Gastrocnemius medialis (tissue), 4 donors: ENCODE measurements around the gene GARS1. TPM values are rescaled to one million over a fixed set of nuclear protein-coding genes. Genes with fewer than 3 reads are reported as not detected.
A peak's percentile ranks its signal among the peaks of the same experiment; 100 is the strongest.

Experiments
- ATAC-seq, 2 donors: fragments of 150-250 bp; one replicate each; pipeline ENCODE4 v1.9.1; 2016
- DNase-seq, 2 donors: peaks; one replicate each; pipeline ENCODE4 v3.0.0-alpha.2; 2019
- H3K27ac ChIP-seq, 4 donors: fragments of 200-600 bp; sonication (generic); 1 replicate in 1 of 4; 2 replicates in 3 of 4; pipeline ENCODE4 v1.5.1; 2016 to 2018; ENCODE audit warnings: mild to moderate bottlenecking in 2 of 4, moderate library complexity in 1 of 4
- H3K27me3 ChIP-seq, 3 donors: fragments of 200-600 bp; sonication (generic) in 2 of 3; 1 replicate in 1 of 3; 2 replicates in 2 of 3; pipeline versions ENCODE4 v1.5.1 to v1.6.0; 2016 to 2019; ENCODE audit warnings: mild to moderate bottlenecking in 1 of 3, moderate library complexity in 1 of 3
- H3K36me3 ChIP-seq, 2 donors: fragments of 200-600 bp; sonication (generic) in 1 of 2; one replicate each; pipeline ENCODE4 v1.5.1; 2017 to 2018
- H3K4me1 ChIP-seq, 2 donors: fragments of 200-600 bp; sonication (generic) in 1 of 2; one replicate each; pipeline ENCODE4 v1.5.1; 2016 to 2017; ENCODE audit warnings: mild to moderate bottlenecking in 2 of 2
- H3K4me3 ChIP-seq, 4 donors: fragments of 200-600 bp; sonication (generic) in 3 of 4; 1 replicate in 1 of 4; 2 replicates in 3 of 4; pipeline ENCODE4 v1.5.1; 2016 to 2019; ENCODE audit warnings: mild to moderate bottlenecking in 2 of 4
- H3K9me3 ChIP-seq, 3 donors: fragments of 200-600 bp; sonication (generic) in 2 of 3; 1 replicate in 1 of 3; 2 replicates in 2 of 3; pipeline ENCODE4 v1.5.1; 2016 to 2019
- CTCF ChIP-seq, 5 experiments: fragments of 450-650 bp in 3 of 5; fragments of 200-600 bp in 2 of 5; sonication (generic) in 2 of 5; IDR thresholded peaks in 4 of 5; conservative IDR thresholded peaks in 1 of 5; 1 replicate in 4 of 5; 2 replicates in 1 of 5; pipeline ENCODE4 v1.5.1; 2016 to 2019; ENCODE audit warnings: antibody characterized with exemption in 5 of 5, mild to moderate bottlenecking in 3 of 5, moderate library complexity in 3 of 5
- POLR2A ChIP-seq, 2 donors: fragments of 450-650 bp; IDR thresholded peaks; one replicate each; pipeline ENCODE4 v1.6.1; 2017; ENCODE audit warnings: antibody characterized with exemption in 2 of 2, mild to moderate bottlenecking in 2 of 2, moderate library complexity in 2 of 2
- in situ Hi-C, 4 donors: fragments of 200-750 bp; cut with MboI; loops; one replicate each; pipeline versions ENCODE4 v1.15.0 to v1.8.0; 2017; ENCODE audit warnings: low sequenced_read_pairs in 4 of 4
- intact Hi-C: fragments of 100-400 bp; cut with DNase I; formaldehyde crosslinking; loops from one replicate; pipeline ENCODE4 v1.15.1; 2023; ENCODE audit warnings: low total_unique reads
- total RNA-seq, 4 donors: library from RNA; depleted of rRNA; stranded (reverse); fragments of >200 nt; gene quantifications; one replicate each; pipeline versions ENCODE4 v1.1.0 to v1.2.3, GENCODE V29; 2016

The GARS1 gene
- total RNA-seq, 4 donors from 2014 or later, result 52.1 to 67.7 (median 60.1) TPM

DNA sequence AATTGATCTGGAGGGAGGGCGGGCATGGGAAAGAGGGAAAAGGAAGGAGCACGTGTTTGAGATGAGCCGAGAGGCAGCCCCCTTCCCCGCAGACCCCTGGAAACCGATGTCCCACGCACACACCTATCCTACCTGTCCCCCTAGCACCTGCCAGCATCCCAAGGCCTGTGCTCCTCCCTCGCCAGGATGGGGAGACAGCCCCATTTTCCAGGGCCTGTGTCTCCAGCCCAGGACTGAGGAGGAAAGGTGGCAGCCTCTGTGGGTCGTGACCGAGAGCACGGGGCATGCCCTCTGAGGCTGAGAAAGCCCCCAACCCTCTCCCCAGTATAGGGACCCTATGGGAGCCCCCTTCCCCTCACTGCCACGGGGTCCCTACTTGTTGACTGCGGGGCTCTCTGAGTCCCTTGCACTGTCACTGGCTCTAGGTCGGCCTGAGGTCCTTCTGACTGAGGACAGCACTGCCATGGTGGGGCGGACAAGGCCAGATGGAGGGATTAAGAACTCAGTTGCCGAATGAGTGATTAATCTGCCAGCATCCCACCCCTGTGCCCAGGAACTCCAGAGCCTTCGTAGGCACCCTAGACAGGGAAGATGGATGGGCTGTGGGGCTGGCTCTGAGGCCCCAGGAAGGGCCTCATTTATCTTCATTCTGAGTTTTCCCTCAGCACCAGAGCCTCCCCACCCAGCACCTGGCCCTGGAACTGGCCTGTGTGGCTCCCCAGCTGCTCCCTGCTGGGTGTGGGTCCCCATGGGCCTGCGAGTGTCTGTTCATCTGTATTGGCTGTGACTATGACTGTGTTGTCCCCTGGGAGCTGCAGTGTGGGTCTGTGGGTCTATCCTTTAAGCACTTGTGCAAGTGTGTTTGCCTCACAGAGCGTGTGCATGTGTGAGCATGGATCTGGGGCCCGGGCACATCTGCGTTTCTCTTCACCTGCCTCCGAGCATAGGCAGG lies 61.6 kb downstream of the GARS1 start:
- intact Hi-C loops (no loop called here), in situ Hi-C loops (no loop called here)
- no peaks in the 10 kb centered on the region for H3K9me3 ChIP-seq
- DNase-seq, result peak in 1 of 2 donors; percentile 5
- no peaks in the 10 kb centered on the region for H3K27me3 ChIP-seq
- no peak overlapping the region for H3K27ac ChIP-seq
- H3K4me1 ChIP-seq, result no peaks in the 10 kb centered on the region
- H3K36me3 ChIP-seq, result no peaks in the 10 kb centered on the region
- H3K4me3 ChIP-seq, result no peak overlapping the region
- no peak for ATAC-seq
- TF ChIP-seq POLR2A (IDR thresholded peaks at IDR 0.05), result no peak
- no peak for TF ChIP-seq CTCF (IDR thresholded peaks at IDR 0.05 in 4 of 5, conservative IDR thresholded peaks at IDR 0.05 in 1 of 5)

DNA sequence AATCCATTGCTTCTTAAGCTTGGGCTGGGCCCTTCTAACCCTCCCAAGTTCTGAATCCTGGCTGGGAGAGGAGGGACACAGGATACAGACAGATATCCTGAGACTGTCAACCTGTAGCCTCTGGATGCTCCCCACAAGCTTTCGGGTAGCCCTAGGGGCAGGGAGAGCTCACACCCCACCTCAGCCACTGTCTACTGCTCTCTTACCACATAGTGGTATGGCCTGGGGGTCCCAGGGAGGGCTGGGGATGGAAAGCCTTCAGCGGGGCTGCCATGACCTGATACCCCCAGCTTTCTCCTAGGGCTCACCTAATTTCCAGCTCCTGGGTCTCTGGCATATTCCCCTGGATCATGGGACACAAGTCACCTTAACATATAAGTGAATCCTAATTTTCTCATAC lies 62.5 kb downstream of the GARS1 start:
- Histone ChIP-seq H3K9me3 (no peaks in the 10 kb centered on the region), H3K36me3 (no peaks in the 10 kb centered on the region), H3K27ac (no peak overlapping the region), H3K27me3 (no peaks in the 10 kb centered on the region), H3K4me1 (no peaks in the 10 kb centered on the region), H3K4me3 (no peak overlapping the region)
- in situ Hi-C loops (no loop called here), intact Hi-C loops (no loop called here)
- peak in 1 of 2 donors; percentile 5 for DNase-seq
- TF ChIP-seq POLR2A (IDR thresholded peaks at IDR 0.05) (no peak), CTCF (IDR thresholded peaks at IDR 0.05 in 4 of 5, conservative IDR thresholded peaks at IDR 0.05 in 1 of 5) (no peak)
- no peak for ATAC-seq

- H3K27me3 ChIP-seq, result no peaks in the 10 kb centered on the region
Measured at GRCh38 chr7:30658479-30659074, 63.9 kb downstream of the GARS1 start.

DNA sequence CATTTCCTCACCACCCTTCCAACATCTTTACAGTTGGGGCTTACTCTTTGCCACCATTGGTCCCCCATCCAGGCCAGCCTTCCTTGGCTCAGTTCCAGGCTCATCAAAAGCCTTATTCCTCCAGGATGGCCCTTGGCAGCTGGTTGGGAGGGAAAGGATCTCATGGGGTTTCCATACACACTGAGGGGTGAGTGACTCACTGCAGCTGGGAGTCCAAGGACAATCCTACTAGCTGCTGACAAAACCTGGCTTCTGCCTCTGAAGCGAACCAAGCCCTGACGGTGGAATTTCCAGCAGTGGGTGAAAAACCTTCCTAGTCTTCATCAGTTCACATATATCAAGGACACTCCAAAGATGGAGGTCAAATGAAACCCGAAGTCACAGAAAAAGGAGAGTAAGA lies 64.6 kb downstream of the GARS1 start:
- no peak overlapping the region for H3K27ac ChIP-seq
- no peak for ATAC-seq
- in situ Hi-C loops, result no loop called here
- no peak overlapping the region for H3K4me3 ChIP-seq
- intact Hi-C loops, result no loop called here
- no peaks in the 10 kb centered on the region for H3K9me3 ChIP-seq
- TF ChIP-seq POLR2A (IDR thresholded peaks at IDR 0.05), result no peak
- no peak for TF ChIP-seq CTCF (IDR thresholded peaks at IDR 0.05 in 4 of 5, conservative IDR thresholded peaks at IDR 0.05 in 1 of 5)
- H3K4me1 ChIP-seq, result no peaks in the 10 kb centered on the region
- no peak for DNase-seq
- no peaks in the 10 kb centered on the region for H3K36me3 ChIP-seq
- no peaks in the 10 kb centered on the region for H3K27me3 ChIP-seq

More at GRCh38 chr7:30658479-30659074, 63.9 kb downstream of the GARS1 start:
- no peaks in the 10 kb centered on the region for H3K4me1 ChIP-seq
- in situ Hi-C loops, result no loop called here
- ATAC-seq, result no peak
- no peak for TF ChIP-seq CTCF (IDR thresholded peaks at IDR 0.05 in 4 of 5, conservative IDR thresholded peaks at IDR 0.05 in 1 of 5)
- no peak for TF ChIP-seq POLR2A (IDR thresholded peaks at IDR 0.05)
- H3K27ac ChIP-seq, result no peak overlapping the region
- no peaks in the 10 kb centered on the region for H3K9me3 ChIP-seq
- no peak for DNase-seq
- H3K4me3 ChIP-seq, result no peak overlapping the region
- no peaks in the 10 kb centered on the region for H3K36me3 ChIP-seq
- intact Hi-C loops, result no loop called here
